HEK293T (cell line): ENCODE results near the gene SLC35E4.

Experiments used
- BHLHE40 ChIP-seq: fragments of 450-650 bp; IDR thresholded peaks from 2 replicates; pipeline ENCODE4 v1.6.1; 2016; ENCODE audit warnings: mild to moderate bottlenecking, moderate library complexity, borderline replicate concordance
- ELF4 ChIP-seq: fragments of 450-650 bp; IDR thresholded peaks from 2 replicates; pipeline ENCODE4 v1.6.1; 2017; ENCODE audit warnings: antibody characterized with exemption
- FOXK2 ChIP-seq: fragments of 450-650 bp; IDR thresholded peaks from 2 replicates; pipeline ENCODE4 v1.6.1; 2016; ENCODE audit warnings: mild to moderate bottlenecking
- FOXM1 ChIP-seq: fragments of 450-650 bp; IDR thresholded peaks from 2 replicates; pipeline ENCODE4 v1.6.1; 2017; ENCODE audit warnings: mild to moderate bottlenecking, borderline replicate concordance
- HDGF ChIP-seq: fragments of 450-650 bp; IDR thresholded peaks from 2 replicates; pipeline ENCODE4 v1.6.1; 2017; ENCODE audit warnings: antibody characterized with exemption, borderline replicate concordance
- L3MBTL2 ChIP-seq: fragments of 450-650 bp; conservative IDR thresholded peaks from 2 replicates; pipeline ENCODE4 v1.6.1; 2016; ENCODE audit warnings: mild to moderate bottlenecking
- LEF1 ChIP-seq: fragments of 450-650 bp; IDR thresholded peaks from 2 replicates; pipeline ENCODE4 v1.6.1; 2017; ENCODE audit warnings: mild to moderate bottlenecking, borderline replicate concordance
- SP1 ChIP-seq: fragments of 450-650 bp; IDR thresholded peaks from 2 replicates; pipeline ENCODE4 v1.6.1; 2017
- SUZ12 ChIP-seq: fragments of 450-650 bp; IDR thresholded peaks from 2 replicates; pipeline ENCODE4 v1.6.1; 2016; ENCODE audit warnings: mild to moderate bottlenecking
- TARDBP ChIP-seq: fragments of 450-650 bp; IDR thresholded peaks from 2 replicates; pipeline ENCODE4 v1.6.1; 2016
- ZNF384 ChIP-seq: fragments of 450-650 bp; IDR thresholded peaks from 2 replicates; pipeline ENCODE4 v1.6.1; 2016
- TF ChIP-seq, protein P1 (sequence below): fragments of 450-650 bp; IDR thresholded peaks from 2 replicates; pipeline ENCODE4 v1.6.1; 2016

DNA sequence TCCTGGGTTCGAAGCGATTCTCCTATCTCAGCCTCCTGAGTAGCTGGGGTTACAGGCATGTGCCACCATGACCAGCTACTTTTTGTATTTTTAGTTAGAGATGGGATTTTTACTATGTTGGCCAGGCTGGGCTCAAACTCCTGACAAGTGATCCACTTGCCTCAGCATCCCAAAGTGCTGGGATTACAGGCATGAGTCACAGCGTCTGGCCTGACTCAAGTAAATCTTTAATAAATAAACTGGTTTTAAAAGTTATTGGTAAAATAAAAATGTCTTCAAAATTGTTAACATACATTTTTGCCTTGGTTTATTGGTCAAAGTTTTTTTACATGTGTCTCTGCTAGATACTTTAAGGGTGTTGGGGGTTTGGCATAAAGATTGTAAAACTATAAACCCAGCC is 36.6 kb upstream of the SLC35E4 start:
- TF ChIP-seq ZNF384 (no peak), TARDBP (no peak), SP1 (no peak), FOXK2 (no peak), ELF4 (no peak), HDGF (no peak), L3MBTL2 (no peak), FOXM1 (no peak), SUZ12 (no peak), LEF1 (no peak), BHLHE40 (no peak)
- TF ChIP-seq, protein P1, sequence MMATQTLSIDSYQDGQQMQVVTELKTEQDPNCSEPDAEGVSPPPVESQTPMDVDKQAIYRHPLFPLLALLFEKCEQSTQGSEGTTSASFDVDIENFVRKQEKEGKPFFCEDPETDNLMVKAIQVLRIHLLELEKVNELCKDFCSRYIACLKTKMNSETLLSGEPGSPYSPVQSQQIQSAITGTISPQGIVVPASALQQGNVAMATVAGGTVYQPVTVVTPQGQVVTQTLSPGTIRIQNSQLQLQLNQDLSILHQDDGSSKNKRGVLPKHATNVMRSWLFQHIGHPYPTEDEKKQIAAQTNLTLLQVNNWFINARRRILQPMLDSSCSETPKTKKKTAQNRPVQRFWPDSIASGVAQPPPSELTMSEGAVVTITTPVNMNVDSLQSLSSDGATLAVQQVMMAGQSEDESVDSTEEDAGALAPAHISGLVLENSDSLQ = no peak
